H1 (cell line): ENCODE results near the gene PRKAA2. TPM values are rescaled to one million over a fixed set of nuclear protein-coding genes. Genes with fewer than 3 reads are reported as not detected.

Experiments used
- CHD7 ChIP-seq: fragments of 300-600 bp; sonication (generic); IDR thresholded peaks from 2 replicates; pipeline ENCODE4 v1.7.1; 2012; ENCODE audit warnings: low read length, moderate library complexity, mild to moderate bottlenecking, inconsistent platforms; ENCODE audit not compliant: insufficient replicate concordance
- FOSL1 ChIP-seq: IDR thresholded peaks from 2 replicates; pipeline ENCODE4 v1.6.1; 2011; ENCODE audit warnings: mild to moderate bottlenecking, low read depth, low read length, moderate library complexity; ENCODE audit not compliant: insufficient read depth
- NANOG ChIP-seq: IDR thresholded peaks from 2 replicates; pipeline ENCODE4 v1.6.1; 2011; ENCODE audit warnings: low read length, low read depth, mild to moderate bottlenecking, inconsistent platforms; ENCODE audit not compliant: insufficient read depth, poor library complexity, severe bottlenecking
- SP4 ChIP-seq: IDR thresholded peaks from 2 replicates; pipeline ENCODE4 v1.6.1; 2012; ENCODE audit warnings: low read length, inconsistent platforms
- polyA plus RNA-seq, 7 experiments: library from polyadenylated mRNA; depleted of rRNA in 3 of 7; stranded (reverse) in 5 of 7; unstranded in 2 of 7; fragments of >200 nt in 5 of 7; fragments of 200-250 nt in 2 of 7; gene quantifications; 1 replicate in 5 of 7; 2 replicates in 1 of 7; 4 replicates in 1 of 7; pipeline versions ENCODE4 v1.2.1 to v1.2.3, GENCODE V29; 2011 to 2013; ENCODE audit warnings: missing spikeins in 2 of 7, mixed read lengths in 2 of 7
- total RNA-seq: library from RNA; stranded (reverse); fragmentation: NEBNext Ultra II Directional; extraction: Animal tissue kit (Norgen Biotek cat#: 25700); gene quantifications from 2 replicates; pipeline ENCODE4 v1.2.1, GENCODE V29; 2021

Gene PRKAA2
- total and polyA plus RNA-seq, 2 of the 8 experiments (the other 6 are each of a cell fraction or from before 2014, with no cell fraction given) = 2.6 to 6.4 TPM

DNA sequence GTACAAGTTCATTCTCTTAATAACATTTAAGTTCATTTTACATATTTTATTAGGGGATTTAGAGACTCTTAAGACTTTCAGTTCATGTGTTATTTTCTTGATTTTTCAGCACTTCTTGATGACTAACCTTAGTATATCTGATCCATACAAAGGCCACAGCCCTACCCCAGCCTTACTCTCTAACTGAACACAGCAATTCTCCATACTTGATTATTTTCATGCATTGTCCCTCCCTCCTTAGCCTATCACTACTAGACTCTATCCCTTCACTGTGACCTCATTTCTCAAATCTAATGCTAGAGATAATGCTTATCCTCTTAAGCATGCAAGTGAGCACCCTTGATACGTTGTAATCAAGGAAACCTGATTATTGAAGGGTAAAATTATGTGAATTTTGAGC is 15.2 kb downstream of the PRKAA2 start (continued):
- no peak for TF ChIP-seq CHD7
- no peak for TF ChIP-seq SP4
- no peak for TF ChIP-seq NANOG
- no peak for TF ChIP-seq FOSL1
